ENCODE results near the gene GCN1. TPM values are rescaled to one million over a fixed set of nuclear protein-coding genes. Genes with fewer than 3 reads are reported as not detected.
"Not testable (repeated sequence)": the region's sequence is repeated elsewhere in the genome, so short reads cannot be mapped to it uniquely, and the experiment has no call there.

GCN1 gene
- total and polyA plus RNA-seq, 2 donors from 2014 or later: 12.2 to 77.6 TPM

- TF ChIP-seq CTCF (IDR thresholded peaks at IDR 0.05; ENCODE audit: borderline replicate concordance, extremely low read depth, insufficient read depth): no peak
- Histone ChIP-seq H3K9me3 (ENCODE audit: control insufficient read depth in 2 of 3, insufficient read depth in 1 of 3, low read length in 3 of 3) (no peaks in the 10 kb centered on the region), H3K27ac (ENCODE audit: low read depth in 2 of 2, low read length in 2 of 2) (no peak overlapping the region), H3K9ac (ENCODE audit: low read length in 3 of 3) (no peak overlapping the region), H3K4me1 (ENCODE audit: control insufficient read depth in 2 of 3, insufficient read depth in 2 of 3, low read depth in 1 of 3, low read length in 3 of 3) (peaks cover 4 to 13% (median 4%) of the 10 kb centered on the region in 3 donors), H3K27me3 (ENCODE audit: control insufficient read depth, insufficient read depth, low read length) (no peaks in the 10 kb centered on the region), H3K36me3 (ENCODE audit: control insufficient read depth in 2 of 3, insufficient read depth in 3 of 3, low read length in 3 of 3) (peaks cover 9 to 27% (median 15%) of the 10 kb centered on the region in 3 donors), H3K4me3 (ENCODE audit: low read length in 3 of 3) (no peak overlapping the region)
- intact Hi-C loops (cut with DNase I): no loop called here
- DNase-seq (no peak), FAIRE-seq (no peak)
These were observed 3.0 kb upstream of the GCN1 start for GRCh38 chr12:120197542-120197887.

- Histone ChIP-seq H3K4me1 (ENCODE audit: control insufficient read depth in 2 of 3, insufficient read depth in 2 of 3, low read depth in 1 of 3, low read length in 3 of 3) (peaks cover 4 to 13% (median 4%) of the 10 kb centered on the region in 3 donors), H3K36me3 (ENCODE audit: control insufficient read depth in 2 of 3, insufficient read depth in 3 of 3, low read length in 3 of 3) (peaks cover 9 to 27% (median 15%) of the 10 kb centered on the region in 3 donors)
- DNase-seq; H3K4me3 ChIP-seq (ENCODE audit: low read length in 3 of 3); H3K9me3 ChIP-seq (ENCODE audit: control insufficient read depth in 2 of 3, insufficient read depth in 1 of 3, low read length in 3 of 3); H3K27ac ChIP-seq (ENCODE audit: low read depth in 2 of 2, low read length in 2 of 2); FAIRE-seq; H3K9ac ChIP-seq (ENCODE audit: low read length in 3 of 3); H3K27me3 ChIP-seq (ENCODE audit: control insufficient read depth, insufficient read depth, low read length); intact Hi-C loops (cut with DNase I): not testable (repeated sequence)
These were observed 2.5 kb upstream of the GCN1 start for GRCh38 chr12:120196817-120197541.

GRCh38 chr12:120196363-120196762 lies 1.8 kb upstream of the GCN1 start:
- DNase-seq (no peak), FAIRE-seq (no peak)
- H3K9ac ChIP-seq (ENCODE audit: low read length in 3 of 3): no peak overlapping the region
- H3K4me1 ChIP-seq (ENCODE audit: control insufficient read depth in 2 of 3, insufficient read depth in 2 of 3, low read depth in 1 of 3, low read length in 3 of 3): peaks cover 4 to 13% (median 4%) of the 10 kb centered on the region in 3 donors
- no peaks in the 10 kb centered on the region for H3K9me3 ChIP-seq (ENCODE audit: control insufficient read depth in 2 of 3, insufficient read depth in 1 of 3, low read length in 3 of 3)
- intact Hi-C loops (cut with DNase I): no loop called here
- no peaks in the 10 kb centered on the region for H3K27me3 ChIP-seq (ENCODE audit: control insufficient read depth, insufficient read depth, low read length)
- peaks cover 9 to 27% (median 15%) of the 10 kb centered on the region in 3 donors for H3K36me3 ChIP-seq (ENCODE audit: control insufficient read depth in 2 of 3, insufficient read depth in 3 of 3, low read length in 3 of 3)
- no peak for TF ChIP-seq CTCF (IDR thresholded peaks at IDR 0.05; ENCODE audit: borderline replicate concordance, extremely low read depth, insufficient read depth)
- no peak overlapping the region for H3K27ac ChIP-seq (ENCODE audit: low read depth in 2 of 2, low read length in 2 of 2)
- no peak overlapping the region for H3K4me3 ChIP-seq (ENCODE audit: low read length in 3 of 3)

GRCh38 chr12:120194226-120194533 lies 335 bp downstream of the GCN1 start:
- Histone ChIP-seq H3K4me1 (ENCODE audit: control insufficient read depth in 2 of 3, insufficient read depth in 2 of 3, low read depth in 1 of 3, low read length in 3 of 3) (peaks cover 0 to 7% (median 4%) of the 10 kb centered on the region in 3 donors), H3K4me3 (ENCODE audit: low read length in 3 of 3) (peak overlapping the region; percentile 78 to 83 (median 82)), H3K36me3 (ENCODE audit: control insufficient read depth in 2 of 3, insufficient read depth in 3 of 3, low read length in 3 of 3) (peaks cover 10 to 27% (median 15%) of the 10 kb centered on the region in 3 donors), H3K9me3 (ENCODE audit: control insufficient read depth in 2 of 3, insufficient read depth in 1 of 3, low read length in 3 of 3) (no peaks in the 10 kb centered on the region), H3K27ac (ENCODE audit: low read depth in 2 of 2, low read length in 2 of 2) (peak overlapping the region in 1 of 2 donors; percentile 41), H3K27me3 (ENCODE audit: control insufficient read depth, insufficient read depth, low read length) (no peaks in the 10 kb centered on the region), H3K9ac (ENCODE audit: low read length in 3 of 3) (peak overlapping the region; percentile 50 to 91 (median 71))
- intact Hi-C loops (cut with DNase I): no loop called here
- DNase-seq (no peak), FAIRE-seq (no peak)
- TF ChIP-seq CTCF (IDR thresholded peaks at IDR 0.05; ENCODE audit: borderline replicate concordance, extremely low read depth, insufficient read depth): no peak

- intact Hi-C loops (cut with DNase I); H3K27me3 ChIP-seq (ENCODE audit: control insufficient read depth, insufficient read depth, low read length); H3K27ac ChIP-seq (ENCODE audit: low read depth in 2 of 2, low read length in 2 of 2); DNase-seq; H3K4me1 ChIP-seq (ENCODE audit: control insufficient read depth in 2 of 3, insufficient read depth in 2 of 3, low read depth in 1 of 3, low read length in 3 of 3); H3K9me3 ChIP-seq (ENCODE audit: control insufficient read depth in 2 of 3, insufficient read depth in 1 of 3, low read length in 3 of 3); FAIRE-seq; H3K9ac ChIP-seq (ENCODE audit: low read length in 3 of 3): not testable (repeated sequence)
- Histone ChIP-seq H3K4me3 (ENCODE audit: low read length in 3 of 3) (peak overlapping the region in 1 of 3 donors; percentile 83), H3K36me3 (ENCODE audit: control insufficient read depth in 2 of 3, insufficient read depth in 3 of 3, low read length in 3 of 3) (peaks cover 8 to 19% (median 8%) of the 10 kb centered on the region in 3 donors)
These were observed 1.2 kb downstream of the GCN1 start for GRCh38 chr12:120193286-120193685.
